Activated CD4-positive, alpha-beta T cell treated with anti-CD3 and anti-CD28 coated beads, Interleukin-2, Interleukin-4, amounts not matched to agents 100 ng/mL and 50 ng/mL, durations not matched to agents 16 hours and 8 hours (primary cell): Measurements from ENCODE around the gene NACC1.

Experiments
- DNase-seq: peaks from one replicate; pipeline ENCODE4 v3.0.0-alpha.2; 2020; ENCODE audit warnings: low spot score

The NACC1 gene

GRCh38 chr19:13100031-13100588 lies 18.0 kb upstream of the NACC1 start:
- peak; percentile 88 for DNase-seq

GRCh38 chr19:13100841-13101589 lies 17.0 kb upstream of the NACC1 start:
- no peak for DNase-seq

- DNase-seq: no peak
Measured at GRCh38 chr19:13101590-13102415, 16.3 kb upstream of the NACC1 start.

GRCh38 chr19:13102416-13102665 lies 15.7 kb upstream of the NACC1 start:
- DNase-seq: no peak

GRCh38 chr19:13102666-13103580 lies 15.1 kb upstream of the NACC1 start, which contains the start of gene LYL1:
TSS of gene LYL1 (minus strand) at chr19:13102858. CDS start at chr19:13101171, 1,687 bp downstream.
- DNase-seq: no peak

- no peak for DNase-seq
Measured at GRCh38 chr19:13103581-13104359, 14.3 kb upstream of the NACC1 start.

GRCh38 chr19:13104360-13104847 lies 13.7 kb upstream of the NACC1 start:
- DNase-seq: peak; percentile 50

GRCh38 chr19:13104848-13105711 lies 13.0 kb upstream of the NACC1 start:
- no peak for DNase-seq

GRCh38 chr19:13109361-13110098 lies 8.5 kb upstream of the NACC1 start:
- DNase-seq: no peak

GRCh38 chr19:13110099-13110610 lies 7.9 kb upstream of the NACC1 start:
- DNase-seq: no peak

- DNase-seq: no peak
Measured at GRCh38 chr19:13112555-13112954, 5.5 kb upstream of the NACC1 start.

- no peak for DNase-seq
Measured at GRCh38 chr19:13115936-13116281, 2.2 kb upstream of the NACC1 start.

- peak; percentile 95 for DNase-seq
Measured at GRCh38 chr19:13116282-13117175, 1.5 kb upstream of the NACC1 start, which contains the start of gene TRMT1. TSS of gene TRMT1 (minus strand) at chr19:13116740. CDS start at chr19:13116399, 341 bp downstream.

- no peak for DNase-seq
Measured at GRCh38 chr19:13117176-13117771, 790 bp upstream of the NACC1 start.

- DNase-seq: peak; percentile 47
Measured at GRCh38 chr19:13118424-13119193, 545 bp downstream of the NACC1 start.

- no peak for DNase-seq
Measured at GRCh38 chr19:13119627-13120026, 1.6 kb downstream of the NACC1 start.

- DNase-seq: no peak
Measured at GRCh38 chr19:13120031-13120430, 2.0 kb downstream of the NACC1 start.
